Mesothelial cell of epicardium (in vitro differentiated cells): ENCODE measurements around the gene CD209. TPM values are rescaled to one million over a fixed set of nuclear protein-coding genes. Genes with fewer than 3 reads are reported as not detected.

Experiments
- DNase-seq, 2 experiments: peaks; one replicate each; pipeline ENCODE4 v3.0.0; 2021; ENCODE audit warnings: low spot score in 2 of 2; ENCODE audit not compliant: unreplicated experiment in 2 of 2
- H3K27ac Mint-ChIP-seq: 2 replicates; pipeline ENCODE4 v1.8.0; 2021; ENCODE audit warnings: mixed read lengths
- H3K27me3 Mint-ChIP-seq: 2 replicates; pipeline ENCODE4 v1.8.0; 2021; ENCODE audit warnings: low read depth, mixed read lengths
- H3K36me3 Mint-ChIP-seq: 2 replicates; pipeline ENCODE4 v1.8.0; 2021; ENCODE audit warnings: mixed read lengths
- H3K4me1 Mint-ChIP-seq: 2 replicates; pipeline ENCODE4 v1.8.0; 2021; ENCODE audit warnings: mixed read lengths
- H3K4me3 Mint-ChIP-seq: 2 replicates; pipeline ENCODE4 v1.8.0; 2021; ENCODE audit warnings: mild to moderate bottlenecking, moderate library complexity, mixed read lengths
- H3K9me3 Mint-ChIP-seq: 2 replicates; pipeline ENCODE4 v1.8.0; 2021; ENCODE audit warnings: mixed read lengths
- CTCF ChIP-seq: fragments of 200-600 bp; sonication (generic); IDR thresholded peaks from one replicate; pipeline ENCODE4 v1.5.0; 2021; ENCODE audit warnings: antibody characterized with exemption; ENCODE audit not compliant: unreplicated experiment
- total RNA-seq: library from RNA; stranded (reverse); gene quantifications from 3 replicates; pipeline ENCODE4 v1.2.1, GENCODE V29; 2021

CD209 gene
- total RNA-seq, 1 donor from 2014 or later, result not detected

GRCh38 chr19:7789447-7789846, 42.1 kb upstream of the CD209 start:
- Mint-ChIP-seq H3K9me3 (peaks cover 5% of the 10 kb centered on the region), H3K4me3 (peak overlapping the region; percentile 67), H3K27ac (no peak overlapping the region), H3K4me1 (peaks cover 34% of the 10 kb centered on the region), H3K27me3 (peaks cover 6% of the 10 kb centered on the region), H3K36me3 (peaks cover 3% of the 10 kb centered on the region)
- DNase-seq, result peak in 1 of 2 experiments; percentile 32
- TF ChIP-seq CTCF, result no peak

GRCh38 chr19:7788933-7789323, 41.6 kb upstream of the CD209 start:
- H3K9me3 Mint-ChIP-seq, result no peaks in the 10 kb centered on the region
- no peaks in the 10 kb centered on the region for H3K36me3 Mint-ChIP-seq
- no peak overlapping the region for H3K27ac Mint-ChIP-seq
- no peak for TF ChIP-seq CTCF
- H3K4me1 Mint-ChIP-seq, result peaks cover 36% of the 10 kb centered on the region
- H3K4me3 Mint-ChIP-seq, result peak overlapping the region; percentile 67
- peaks cover 6% of the 10 kb centered on the region for H3K27me3 Mint-ChIP-seq
- DNase-seq, result no peak

- peaks cover 6% of the 10 kb centered on the region for H3K27me3 Mint-ChIP-seq
- peak in 1 of 2 experiments; percentile 31 for DNase-seq
- no peak overlapping the region for H3K27ac Mint-ChIP-seq
- no peaks in the 10 kb centered on the region for H3K36me3 Mint-ChIP-seq
- no peaks in the 10 kb centered on the region for H3K9me3 Mint-ChIP-seq
- peaks cover 38% of the 10 kb centered on the region for H3K4me1 Mint-ChIP-seq
- peak overlapping the region; percentile 67 for H3K4me3 Mint-ChIP-seq
- TF ChIP-seq CTCF, result no peak
Measured at GRCh38 chr19:7788178-7788932, 41.0 kb upstream of the CD209 start.

- no peak for DNase-seq
- peak overlapping the region; percentile 57 for H3K4me3 Mint-ChIP-seq
Measured at GRCh38 chr19:7787602-7788177, 40.4 kb upstream of the CD209 start.

DNA sequence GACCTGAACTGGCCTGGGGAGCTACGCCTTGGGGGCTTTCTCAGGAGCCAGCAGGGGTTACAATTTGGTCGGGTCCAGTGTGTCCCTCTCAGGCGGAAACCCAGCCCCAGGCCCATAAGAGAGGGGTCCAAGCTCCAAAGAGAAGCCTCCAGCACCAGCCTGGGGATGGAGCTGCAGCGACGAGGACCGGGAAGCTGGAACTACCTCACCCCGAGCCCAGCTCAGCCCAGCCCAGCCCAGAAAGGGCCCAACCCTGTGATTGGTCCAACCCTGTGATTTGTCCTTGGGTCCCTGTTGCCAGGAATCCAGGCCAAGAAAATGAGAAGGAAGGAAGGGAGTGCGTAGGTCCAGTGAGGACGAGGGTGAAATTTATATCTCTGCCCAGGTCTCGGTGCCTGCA, 39.8 kb upstream of the CD209 start:
- Mint-ChIP-seq H3K27me3 (peaks cover 6% of the 10 kb centered on the region), H3K9me3 (no peaks in the 10 kb centered on the region), H3K36me3 (no peaks in the 10 kb centered on the region), H3K27ac (no peak overlapping the region), H3K4me1 (peaks cover 27% of the 10 kb centered on the region), H3K4me3 (peak overlapping the region; percentile 57)
- TF ChIP-seq CTCF, result no peak
- no peak for DNase-seq

More at GRCh38 chr19:7787602-7788177, 40.4 kb upstream of the CD209 start:
- Mint-ChIP-seq H3K9me3 (no peaks in the 10 kb centered on the region), H3K27me3 (peaks cover 6% of the 10 kb centered on the region), H3K27ac (no peak overlapping the region), H3K36me3 (no peaks in the 10 kb centered on the region), H3K4me1 (peaks cover 32% of the 10 kb centered on the region)
- no peak for TF ChIP-seq CTCF
